ENCODE results near the gene DMD. TPM values are rescaled to one million over a fixed set of nuclear protein-coding genes. Genes with fewer than 3 reads are reported as not detected.
"Not testable (repeated sequence)": the region's sequence is repeated elsewhere in the genome, so short reads cannot be mapped to it uniquely, and the experiment has no call there.

The DMD gene
- total RNA-seq, 6 experiments from 2014 or later, result 4.9 to 6.0 (median 5.5) TPM

DNA sequence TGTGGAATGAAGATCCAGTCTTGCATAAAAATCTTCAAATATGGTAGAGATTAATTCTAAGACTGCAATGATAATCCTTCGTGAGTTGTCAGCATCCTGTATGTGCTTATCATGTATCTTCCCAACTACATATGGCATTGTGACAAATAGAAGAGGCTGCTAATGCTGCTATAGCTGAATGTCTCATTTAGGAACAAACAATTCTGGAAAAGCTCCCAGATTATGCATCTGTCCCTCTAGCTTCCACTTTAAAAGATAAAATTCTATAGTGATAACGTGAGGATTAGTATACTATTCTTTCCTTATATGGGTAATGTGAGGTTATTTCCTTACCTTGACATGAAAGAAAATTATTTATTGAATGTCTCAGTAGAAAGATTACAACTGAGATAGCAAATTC is 930.9 kb downstream of the DMD start:
- peaks cover 14% of the 10 kb centered on the region for H3K9me3 Mint-ChIP-seq
- H3K36me3 Mint-ChIP-seq (ENCODE audit: low read depth), result no peaks in the 10 kb centered on the region
- H3K4me3 Mint-ChIP-seq, result no peak overlapping the region
- no peaks in the 10 kb centered on the region for H3K27me3 Mint-ChIP-seq (ENCODE audit: insufficient read depth)
- no peak overlapping the region for H3K27ac Mint-ChIP-seq
- DNase-seq, result no peak
- H3K4me1 Mint-ChIP-seq (ENCODE audit: low read depth), result no peaks in the 10 kb centered on the region
- TF ChIP-seq CTCF (IDR thresholded peaks at IDR 0.05), result no peak

DNA sequence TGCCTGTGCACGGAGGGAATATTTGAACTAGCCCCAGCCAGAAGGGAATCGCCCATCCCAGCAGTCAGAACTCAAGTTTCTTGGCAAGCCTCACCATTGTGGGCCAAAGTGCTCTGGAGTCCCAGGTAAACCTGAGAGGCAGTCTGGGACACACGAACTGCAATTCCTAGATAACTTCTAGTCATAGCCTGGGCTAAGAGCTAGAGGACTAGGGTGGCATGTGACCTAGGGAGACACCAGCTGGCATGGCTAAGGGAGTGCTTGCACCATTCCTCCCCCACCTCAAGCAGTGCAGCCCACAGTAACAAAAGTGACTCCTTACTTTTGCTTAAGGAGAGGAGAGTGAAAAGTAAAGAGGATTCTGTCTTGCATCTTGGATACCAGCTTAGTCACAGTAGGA is 935.2 kb downstream of the DMD start:
- Mint-ChIP-seq H3K4me3 (no peak overlapping the region), H3K9me3 (peaks cover 20% of the 10 kb centered on the region), H3K27ac (no peak overlapping the region), H3K36me3 (ENCODE audit: low read depth) (no peaks in the 10 kb centered on the region), H3K4me1 (ENCODE audit: low read depth) (no peaks in the 10 kb centered on the region), H3K27me3 (ENCODE audit: insufficient read depth) (no peaks in the 10 kb centered on the region)
- no peak for TF ChIP-seq CTCF (IDR thresholded peaks at IDR 0.05)
- no peak for DNase-seq

GRCh38 chrX:32269866-32270265 is 941.5 kb downstream of the DMD start:
- DNase-seq, result no peak
- Mint-ChIP-seq H3K27ac (no peak overlapping the region), H3K27me3 (ENCODE audit: insufficient read depth) (no peaks in the 10 kb centered on the region), H3K36me3 (ENCODE audit: low read depth) (no peaks in the 10 kb centered on the region), H3K4me1 (ENCODE audit: low read depth) (no peaks in the 10 kb centered on the region), H3K9me3 (peaks cover under 1% of the 10 kb centered on the region; the same call in 1 of the 2 replicates), H3K4me3 (no peak overlapping the region)
- no peak for TF ChIP-seq CTCF (IDR thresholded peaks at IDR 0.05)

DNA sequence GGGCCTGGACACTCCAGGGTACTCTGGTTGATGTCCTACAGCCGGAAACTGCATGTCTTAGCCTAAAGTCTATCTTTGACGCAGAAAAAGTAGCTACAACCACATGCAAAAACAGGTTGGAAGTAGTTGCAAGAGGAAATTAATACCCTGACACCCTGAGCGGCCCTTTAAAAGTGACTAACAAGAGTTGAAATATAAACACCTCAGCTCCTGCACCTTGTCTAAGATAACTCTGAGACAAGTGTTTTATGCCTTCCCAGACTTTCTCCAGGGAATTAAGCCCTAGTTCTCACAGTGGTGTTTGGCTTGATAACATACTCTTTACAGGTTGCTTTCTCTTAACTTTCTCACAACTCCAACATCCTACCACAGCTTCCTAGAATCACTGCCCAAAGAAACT is 943.1 kb downstream of the DMD start:
- DNase-seq, result no peak
- Mint-ChIP-seq H3K27me3 (ENCODE audit: insufficient read depth) (no peaks in the 10 kb centered on the region), H3K27ac (no peak overlapping the region), H3K9me3 (peaks cover 7% of the 10 kb centered on the region), H3K4me3 (no peak overlapping the region), H3K36me3 (ENCODE audit: low read depth) (no peaks in the 10 kb centered on the region), H3K4me1 (ENCODE audit: low read depth) (no peaks in the 10 kb centered on the region)
- no peak for TF ChIP-seq CTCF (IDR thresholded peaks at IDR 0.05)

GRCh38 chrX:32267796-32268195 is 943.6 kb downstream of the DMD start:
- H3K36me3 Mint-ChIP-seq (ENCODE audit: low read depth), result no peaks in the 10 kb centered on the region
- H3K4me3 Mint-ChIP-seq, result no peak overlapping the region
- H3K27ac Mint-ChIP-seq, result no peak overlapping the region
- H3K27me3 Mint-ChIP-seq (ENCODE audit: insufficient read depth), result no peaks in the 10 kb centered on the region
- DNase-seq, result no peak
- peaks cover 7% of the 10 kb centered on the region for H3K9me3 Mint-ChIP-seq
- no peaks in the 10 kb centered on the region for H3K4me1 Mint-ChIP-seq (ENCODE audit: low read depth)
- TF ChIP-seq CTCF (IDR thresholded peaks at IDR 0.05), result no peak

DNA sequence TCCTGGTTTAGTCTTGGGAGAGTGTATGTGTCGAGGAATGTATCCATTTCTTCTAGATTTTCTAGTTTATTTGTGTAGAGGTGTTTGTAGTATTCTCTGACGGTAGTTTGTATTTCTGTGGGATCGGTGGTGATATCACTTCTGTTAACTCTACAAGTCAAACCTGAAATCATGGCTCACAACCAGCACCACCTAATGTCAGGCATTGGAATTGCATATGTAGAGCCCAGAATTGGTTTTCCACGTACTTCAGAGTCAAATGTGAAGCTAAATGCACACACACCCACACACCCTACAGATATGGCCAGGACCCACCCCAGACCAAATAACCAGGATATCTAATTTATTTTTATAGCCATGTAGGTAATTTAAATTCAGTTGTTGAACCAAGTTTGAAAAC is 964.7 kb downstream of the DMD start:
- H3K36me3 Mint-ChIP-seq (ENCODE audit: low read depth); H3K4me3 Mint-ChIP-seq; H3K9me3 Mint-ChIP-seq; H3K27ac Mint-ChIP-seq; DNase-seq; H3K27me3 Mint-ChIP-seq (ENCODE audit: insufficient read depth); H3K4me1 Mint-ChIP-seq (ENCODE audit: low read depth): not testable (repeated sequence)

Measured in HFFc6 (cell line).